ENCODE results near the gene EEF1AKMT1. TPM values are rescaled to one million over a fixed set of nuclear protein-coding genes. Genes with fewer than 3 reads are reported as not detected.

EEF1AKMT1 gene
- total RNA-seq, 1 experiment from 2014 or later: 8.9 TPM

DNA sequence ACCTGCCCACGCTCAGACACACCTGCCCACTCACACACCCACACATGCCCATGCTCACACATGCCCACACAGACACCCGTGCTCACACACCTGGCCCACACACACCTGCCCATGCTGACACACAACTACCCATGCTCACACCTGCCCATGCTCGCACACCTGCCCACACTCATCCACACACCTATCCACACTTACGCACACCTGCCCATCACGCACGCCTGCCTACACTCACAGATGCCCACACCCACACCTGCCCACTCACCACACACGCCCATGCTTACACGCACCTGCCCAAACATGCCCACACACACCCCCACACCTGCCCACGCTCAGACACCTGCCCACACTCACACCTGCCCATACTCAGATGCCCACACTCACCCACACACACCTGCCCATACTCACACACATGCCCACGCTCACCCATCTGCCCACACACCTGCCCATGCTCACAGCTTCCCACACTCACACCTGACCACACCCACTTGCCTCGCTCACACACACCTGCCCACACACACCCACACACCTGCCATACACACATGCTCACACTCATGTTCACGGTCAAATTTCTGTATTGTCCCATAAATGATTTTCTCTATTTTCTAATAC lies 54.7 kb downstream of the EEF1AKMT1 start:
- H3K36me3 ChIP-seq (ENCODE audit: low read depth): no peaks in the 10 kb centered on the region
- H2AFZ ChIP-seq: no peak overlapping the region
- no peaks in the 10 kb centered on the region for H3K27me3 ChIP-seq (ENCODE audit: insufficient read depth, low read depth)
- H3K79me2 ChIP-seq (ENCODE audit: low read depth): no peaks in the 10 kb centered on the region
- H3K9me2 ChIP-seq (ENCODE audit: insufficient read depth): no peaks in the 10 kb centered on the region
- no peak overlapping the region for H3K4me2 ChIP-seq
- no peaks in the 10 kb centered on the region; the same call in 1 of the 2 replicates for H3F3A ChIP-seq (ENCODE audit: insufficient read depth, low read depth)
- no peaks in the 10 kb centered on the region for H3K4me1 ChIP-seq (replicated peaks; ENCODE audit: insufficient read depth)
- H4K20me1 ChIP-seq (ENCODE audit: insufficient read depth): no peaks in the 10 kb centered on the region
- no TSS peak for BruUV-seq (replicated peaks)
- no peak for DNase-seq
- ChIA-PET CTCF (no interaction called here), POLR2A (ENCODE audit: unreplicated experiment) (no interaction called here)
- no peak overlapping the region for H3K4me3 ChIP-seq
- intact Hi-C loops (cut with micrococcal nuclease; ENCODE audit: unreplicated experiment): no loop called here
- TF ChIP-seq EZH2 (IDR thresholded peaks at IDR 0.05; ENCODE audit: low read depth): no peak
- TF ChIP-seq, protein P1, sequence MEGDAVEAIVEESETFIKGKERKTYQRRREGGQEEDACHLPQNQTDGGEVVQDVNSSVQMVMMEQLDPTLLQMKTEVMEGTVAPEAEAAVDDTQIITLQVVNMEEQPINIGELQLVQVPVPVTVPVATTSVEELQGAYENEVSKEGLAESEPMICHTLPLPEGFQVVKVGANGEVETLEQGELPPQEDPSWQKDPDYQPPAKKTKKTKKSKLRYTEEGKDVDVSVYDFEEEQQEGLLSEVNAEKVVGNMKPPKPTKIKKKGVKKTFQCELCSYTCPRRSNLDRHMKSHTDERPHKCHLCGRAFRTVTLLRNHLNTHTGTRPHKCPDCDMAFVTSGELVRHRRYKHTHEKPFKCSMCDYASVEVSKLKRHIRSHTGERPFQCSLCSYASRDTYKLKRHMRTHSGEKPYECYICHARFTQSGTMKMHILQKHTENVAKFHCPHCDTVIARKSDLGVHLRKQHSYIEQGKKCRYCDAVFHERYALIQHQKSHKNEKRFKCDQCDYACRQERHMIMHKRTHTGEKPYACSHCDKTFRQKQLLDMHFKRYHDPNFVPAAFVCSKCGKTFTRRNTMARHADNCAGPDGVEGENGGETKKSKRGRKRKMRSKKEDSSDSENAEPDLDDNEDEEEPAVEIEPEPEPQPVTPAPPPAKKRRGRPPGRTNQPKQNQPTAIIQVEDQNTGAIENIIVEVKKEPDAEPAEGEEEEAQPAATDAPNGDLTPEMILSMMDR (conservative IDR thresholded peaks at IDR 0.05): no peak
- H3K27ac ChIP-seq: no peak overlapping the region
- H3K9me3 ChIP-seq (ENCODE audit: insufficient read depth, low read depth): no peaks in the 10 kb centered on the region

DNA sequence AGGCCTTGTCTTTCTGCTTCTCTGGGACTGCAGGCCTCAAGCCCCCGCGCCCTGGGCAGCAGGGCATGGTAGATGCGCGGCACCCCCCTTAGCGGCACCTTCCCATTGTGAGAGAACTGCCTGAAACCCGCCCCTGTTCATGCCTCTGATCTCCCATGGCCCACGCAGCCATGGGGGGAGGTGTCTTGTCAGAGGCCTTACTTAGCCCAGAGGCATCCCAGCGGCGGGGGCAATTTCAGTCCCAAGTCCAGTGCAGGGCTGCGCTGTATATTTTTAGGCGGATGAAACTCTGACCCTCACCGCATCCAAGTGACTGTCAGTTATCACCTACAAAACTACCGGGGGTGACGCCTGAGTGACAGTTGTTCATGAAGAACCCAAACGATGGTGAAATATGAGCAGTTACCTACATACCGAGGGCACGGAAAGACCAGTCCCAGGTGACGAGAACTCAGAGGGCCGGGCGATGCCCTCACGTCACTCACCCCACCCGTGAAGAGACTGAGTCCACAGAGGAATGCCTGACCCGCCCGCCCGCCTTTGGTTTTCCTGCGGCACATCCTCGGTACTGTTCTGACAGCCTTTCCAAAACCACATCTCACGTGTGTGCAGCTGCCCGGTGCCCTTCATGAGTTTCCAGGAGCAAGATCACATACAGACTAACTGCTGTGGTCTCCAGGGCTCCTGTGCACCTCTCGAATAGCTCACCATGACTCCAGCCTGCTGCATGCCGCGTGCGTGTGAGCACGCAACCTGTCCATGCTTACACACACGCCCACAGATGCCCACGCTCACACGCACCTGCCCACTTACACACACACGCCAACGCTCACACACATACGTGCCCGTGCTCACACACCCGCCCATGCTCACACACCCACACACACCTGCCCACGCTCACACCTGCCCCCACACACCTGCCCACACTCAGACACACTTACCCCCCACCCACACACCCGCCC lies 55.9 kb downstream of the EEF1AKMT1 start:
- TF ChIP-seq, protein P1 (conservative IDR thresholded peaks at IDR 0.05): no peak
- no peak for TF ChIP-seq EZH2 (IDR thresholded peaks at IDR 0.05; ENCODE audit: low read depth)
- Histone ChIP-seq H3K36me3 (ENCODE audit: low read depth) (no peaks in the 10 kb centered on the region), H3F3A (ENCODE audit: insufficient read depth, low read depth) (peaks cover 2% of the 10 kb centered on the region), H3K4me2 (no peak overlapping the region), H3K27ac (no peak overlapping the region), H3K9me2 (ENCODE audit: insufficient read depth) (no peaks in the 10 kb centered on the region), H3K4me3 (no peak overlapping the region), H3K79me2 (ENCODE audit: low read depth) (no peaks in the 10 kb centered on the region), H3K27me3 (ENCODE audit: insufficient read depth, low read depth) (no peaks in the 10 kb centered on the region), H3K4me1 (replicated peaks; ENCODE audit: insufficient read depth) (no peaks in the 10 kb centered on the region), H2AFZ (no peak overlapping the region), H4K20me1 (ENCODE audit: insufficient read depth) (no peaks in the 10 kb centered on the region), H3K9me3 (ENCODE audit: insufficient read depth, low read depth) (no peaks in the 10 kb centered on the region)
- BruUV-seq (replicated peaks): no TSS peak
- ChIA-PET CTCF (no interaction called here), POLR2A (ENCODE audit: unreplicated experiment) (no interaction called here)
- intact Hi-C loops (cut with micrococcal nuclease; ENCODE audit: unreplicated experiment): no loop called here
- no peak for DNase-seq

DNA sequence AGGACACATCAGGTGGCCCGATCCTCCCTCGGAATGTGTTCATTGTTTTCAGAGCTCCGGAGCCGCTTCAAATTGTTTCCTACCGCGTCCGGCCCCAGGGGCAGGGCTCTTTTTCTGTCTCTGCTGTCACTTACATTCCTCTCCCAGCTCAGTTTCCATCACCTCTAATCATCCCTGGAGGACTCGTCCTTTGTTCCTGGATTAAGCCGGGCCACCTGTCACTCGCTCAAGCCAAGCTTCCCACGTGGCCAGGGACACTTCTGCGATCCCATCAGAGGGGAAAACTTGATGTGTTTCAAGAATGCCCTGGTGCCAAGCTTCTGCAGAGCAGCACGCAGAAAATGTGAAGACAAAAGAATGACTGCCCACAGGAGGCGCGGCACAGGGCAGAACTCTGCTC lies 56.8 kb downstream of the EEF1AKMT1 start:
- ChIA-PET CTCF (no interaction called here), POLR2A (ENCODE audit: unreplicated experiment) (no interaction called here)
- 0 out of 2 replicates have a peak, but pooled peaks cover 2% of the 10 kb centered on the region for H4K20me1 ChIP-seq (ENCODE audit: insufficient read depth)
- no peaks in the 10 kb centered on the region for H3K9me3 ChIP-seq (ENCODE audit: insufficient read depth, low read depth)
- BruUV-seq (replicated peaks): no TSS peak
- H3K9me2 ChIP-seq (ENCODE audit: insufficient read depth): no peaks in the 10 kb centered on the region
- H3K36me3 ChIP-seq (ENCODE audit: low read depth): no peaks in the 10 kb centered on the region
- H3K4me1 ChIP-seq (replicated peaks; ENCODE audit: insufficient read depth): no peaks in the 10 kb centered on the region
- no peak overlapping the region for H3K4me2 ChIP-seq
- intact Hi-C loops (cut with micrococcal nuclease; ENCODE audit: unreplicated experiment): no loop called here
- DNase-seq: no peak
- no peak overlapping the region for H3K27ac ChIP-seq
- no peaks in the 10 kb centered on the region for H3K79me2 ChIP-seq (ENCODE audit: low read depth)
- peaks cover 4% of the 10 kb centered on the region; the same call in 1 of the 2 replicates for H3F3A ChIP-seq (ENCODE audit: insufficient read depth, low read depth)
- H2AFZ ChIP-seq: no peak overlapping the region
- no peak overlapping the region for H3K4me3 ChIP-seq
- no peak for TF ChIP-seq EZH2 (IDR thresholded peaks at IDR 0.05; ENCODE audit: low read depth)
- TF ChIP-seq, protein P1 (conservative IDR thresholded peaks at IDR 0.05): no peak
- no peaks in the 10 kb centered on the region for H3K27me3 ChIP-seq (ENCODE audit: insufficient read depth, low read depth)
